Astrocyte (in vitro differentiated cells and primary cell): ENCODE data around the gene BRINP1. TPM values are rescaled to one million over a fixed set of nuclear protein-coding genes. Genes with fewer than 3 reads are reported as not detected.

Source experiments
- DNase-seq: peaks from one replicate; pipeline ENCODE4 v3.0.0-alpha.2; 2010; ENCODE audit warnings: low read depth
- FAIRE-seq: peaks from 2 replicates; lab custom pipeline; 2011; peaks lifted over from hg19 to GRCh38; lab: Jason Lieb, UNC
- H2AFZ ChIP-seq: 2 replicates; pipeline ENCODE4 v1.6.0; 2012; ENCODE audit warnings: low read depth, low read length, inconsistent platforms
- H3K27ac ChIP-seq: 2 replicates; pipeline ENCODE4 v1.5.1; 2011; ENCODE audit warnings: low read depth, low read length, inconsistent platforms
- H3K27me3 ChIP-seq: 2 replicates; pipeline ENCODE4 v1.6.0; 2011; ENCODE audit warnings: low read length, inconsistent platforms; ENCODE audit not compliant: insufficient read depth
- H3K36me3 ChIP-seq: 2 replicates; pipeline ENCODE4 v1.5.1; 2011; ENCODE audit warnings: low read length, inconsistent platforms; ENCODE audit not compliant: insufficient read depth
- H3K4me1 ChIP-seq: 2 replicates; pipeline ENCODE4 v1.5.1; 2011; ENCODE audit warnings: low read length, inconsistent platforms; ENCODE audit not compliant: insufficient read depth
- H3K4me2 ChIP-seq: 2 replicates; pipeline ENCODE4 v1.6.0; 2012; ENCODE audit warnings: low read length, inconsistent platforms
- H3K4me3 ChIP-seq: 2 replicates; pipeline ENCODE4 v1.5.1; 2011; ENCODE audit warnings: low read depth, mild to moderate bottlenecking, low read length, inconsistent platforms; ENCODE audit not compliant: insufficient read depth
- H3K79me2 ChIP-seq: 2 replicates; pipeline ENCODE4 v1.6.0; 2012; ENCODE audit warnings: mild to moderate bottlenecking, low read length, inconsistent platforms; ENCODE audit not compliant: insufficient read depth
- H3K9ac ChIP-seq: 2 replicates; pipeline ENCODE4 v1.6.0; 2012; ENCODE audit warnings: mild to moderate bottlenecking, low read length, inconsistent platforms
- H3K9me3 ChIP-seq: 2 replicates; pipeline ENCODE4 v1.5.1; 2012; ENCODE audit warnings: low read depth, mild to moderate bottlenecking, low read length, inconsistent platforms; ENCODE audit not compliant: insufficient read depth
- H4K20me1 ChIP-seq: 2 replicates; pipeline ENCODE4 v1.6.0; 2012; ENCODE audit warnings: low read length, inconsistent platforms; ENCODE audit not compliant: insufficient read depth
- H3K27ac Mint-ChIP-seq: one replicate; pipeline ENCODE4 v1.8.0; 2021; ENCODE audit warnings: mild to moderate bottlenecking, mixed read lengths; ENCODE audit not compliant: unreplicated experiment
- H3K27me3 Mint-ChIP-seq: one replicate; pipeline ENCODE4 v1.8.0; 2021; ENCODE audit warnings: low read depth, mixed read lengths; ENCODE audit not compliant: unreplicated experiment
- H3K36me3 Mint-ChIP-seq: one replicate; pipeline ENCODE4 v1.8.0; 2021; ENCODE audit warnings: low read depth, mixed read lengths; ENCODE audit not compliant: unreplicated experiment
- H3K4me1 Mint-ChIP-seq: one replicate; pipeline ENCODE4 v1.8.0; 2021; ENCODE audit warnings: low read depth, mixed read lengths; ENCODE audit not compliant: unreplicated experiment
- H3K4me3 Mint-ChIP-seq: one replicate; pipeline ENCODE4 v1.8.0; 2021; ENCODE audit warnings: mild to moderate bottlenecking, moderate library complexity, mixed read lengths; ENCODE audit not compliant: unreplicated experiment
- H3K9me3 Mint-ChIP-seq: one replicate; pipeline ENCODE4 v1.8.0; 2021; ENCODE audit warnings: mild to moderate bottlenecking, mixed read lengths; ENCODE audit not compliant: unreplicated experiment
- CTCF ChIP-seq: IDR thresholded peaks from 2 replicates; pipeline ENCODE4 v1.5.1; 2011; ENCODE audit warnings: low read depth, mild to moderate bottlenecking, inconsistent platforms, low read length, moderate library complexity; ENCODE audit not compliant: insufficient read depth
- EZH2 ChIP-seq: IDR thresholded peaks from 2 replicates; pipeline ENCODE4 v1.6.1; 2012; ENCODE audit warnings: mild to moderate bottlenecking, low read length, inconsistent platforms; ENCODE audit not compliant: insufficient read depth
- total RNA-seq: library from RNA; stranded (reverse); gene quantifications from 2 replicates; pipeline ENCODE4 v1.2.1, GENCODE V29; 2021

Gene BRINP1
- total RNA-seq, 1 donor from 2014 or later = 2.2 TPM

- Histone ChIP-seq H3K79me2 (no peaks in the 10 kb centered on the region), H3K36me3 (no peaks in the 10 kb centered on the region), H3K9me3 (no peaks in the 10 kb centered on the region), H3K27me3 (no peaks in the 10 kb centered on the region), H3K4me3 (no peak overlapping the region), H3K27ac (no peak overlapping the region), H4K20me1 (no peaks in the 10 kb centered on the region), H3K4me1 (no peaks in the 10 kb centered on the region), H3K9ac (no peak overlapping the region), H3K4me2 (no peak overlapping the region), H2AFZ (no peak overlapping the region)
- peaks cover 2% of the 10 kb centered on the region for H3K27me3 Mint-ChIP-seq
- no peaks in the 10 kb centered on the region for H3K4me1 Mint-ChIP-seq
- H3K9me3 Mint-ChIP-seq = no peaks in the 10 kb centered on the region
- H3K36me3 Mint-ChIP-seq = no peaks in the 10 kb centered on the region
- H3K27ac Mint-ChIP-seq = no peak overlapping the region
- DNase-seq (no peak), FAIRE-seq (no peak)
- H3K4me3 Mint-ChIP-seq = no peak overlapping the region
- no peak for TF ChIP-seq EZH2
- no peak for TF ChIP-seq CTCF
Measured at GRCh38 chr9:119159386-119159785, 209.8 kb downstream of the BRINP1 start.

- no peak overlapping the region for H3K4me3 ChIP-seq
- H3K9me3 ChIP-seq = no peaks in the 10 kb centered on the region
- peak; percentile 54 for DNase-seq
- no peak overlapping the region for H3K27ac ChIP-seq
- Mint-ChIP-seq H3K4me3 (no peak overlapping the region), H3K9me3 (no peaks in the 10 kb centered on the region), H3K27me3 (peaks cover 2% of the 10 kb centered on the region), H3K4me1 (no peaks in the 10 kb centered on the region), H3K36me3 (no peaks in the 10 kb centered on the region), H3K27ac (no peak overlapping the region)
- no peak for TF ChIP-seq CTCF
- no peak for TF ChIP-seq EZH2
- no peak overlapping the region for H3K9ac ChIP-seq
- H3K4me1 ChIP-seq = no peaks in the 10 kb centered on the region
- no peak for FAIRE-seq
- H4K20me1 ChIP-seq = no peaks in the 10 kb centered on the region
- H3K4me2 ChIP-seq = no peak overlapping the region
- no peaks in the 10 kb centered on the region for H3K27me3 ChIP-seq
- no peak overlapping the region for H2AFZ ChIP-seq
- no peaks in the 10 kb centered on the region for H3K36me3 ChIP-seq
- H3K79me2 ChIP-seq = no peaks in the 10 kb centered on the region
Measured at GRCh38 chr9:119157196-119157595, 212.0 kb downstream of the BRINP1 start.

GRCh38 chr9:119156354-119156753, 212.9 kb downstream of the BRINP1 start:
- FAIRE-seq (no peak), DNase-seq (no peak)
- no peaks in the 10 kb centered on the region for H3K4me1 Mint-ChIP-seq
- Histone ChIP-seq H3K4me3 (no peak overlapping the region), H4K20me1 (no peaks in the 10 kb centered on the region), H2AFZ (no peak overlapping the region), H3K4me1 (no peaks in the 10 kb centered on the region), H3K27ac (no peak overlapping the region), H3K79me2 (no peaks in the 10 kb centered on the region), H3K36me3 (no peaks in the 10 kb centered on the region), H3K9me3 (no peaks in the 10 kb centered on the region), H3K4me2 (no peak overlapping the region), H3K27me3 (no peaks in the 10 kb centered on the region), H3K9ac (no peak overlapping the region)
- H3K36me3 Mint-ChIP-seq = no peaks in the 10 kb centered on the region
- no peaks in the 10 kb centered on the region for H3K9me3 Mint-ChIP-seq
- peaks cover 3% of the 10 kb centered on the region for H3K27me3 Mint-ChIP-seq
- TF ChIP-seq CTCF (no peak), EZH2 (no peak)
- no peak overlapping the region for H3K27ac Mint-ChIP-seq
- H3K4me3 Mint-ChIP-seq = no peak overlapping the region
